SU-DHL-6 (cell line): ENCODE measurements around the gene CORT.

Experiments
- H2AFZ ChIP-seq: fragments of 200-600 bp; sonication (generic); 2 replicates; pipeline ENCODE4 v1.6.1; 2014; ENCODE audit warnings: low read depth, mild to moderate bottlenecking, moderate library complexity, mixed read lengths, antibody characterized with exemption, low read length; ENCODE audit not compliant: severe bottlenecking
- H3F3A ChIP-seq: fragments of 200-600 bp; shearing (Covaris generic); 2 replicates; pipeline ENCODE4 v1.6.0; 2016; ENCODE audit warnings: antibody characterized with exemption, mild to moderate bottlenecking; ENCODE audit not compliant: insufficient read depth
- H3K27ac ChIP-seq: fragments of 200-600 bp; sonication (generic); 2 replicates; pipeline ENCODE4 v1.5.1; 2016; ENCODE audit warnings: low read depth, mild to moderate bottlenecking, low read length, moderate library complexity, mixed read lengths
- H3K27me3 ChIP-seq: fragments of 200-600 bp; sonication (generic), shearing (Covaris generic); 2 replicates; pipeline ENCODE4 v1.6.0; 2014; ENCODE audit warnings: mild to moderate bottlenecking, low read length
- H3K36me3 ChIP-seq: fragments of 200-600 bp; sonication (generic); 2 replicates; pipeline ENCODE4 v1.6.1; 2014; ENCODE audit warnings: mild to moderate bottlenecking, low read length, mixed read lengths
- H3K4me2 ChIP-seq: fragments of 300-600, 200-600 bp; shearing (Covaris generic), sonication (generic); 2 replicates; pipeline ENCODE4 v1.6.0; 2014; ENCODE audit warnings: low read length, low read depth, mild to moderate bottlenecking; ENCODE audit not compliant: poor library complexity, severe bottlenecking
- H3K4me3 ChIP-seq: fragments of 200-600 bp; sonication (generic); 2 replicates; pipeline ENCODE4 v1.5.1; 2014; ENCODE audit warnings: antibody characterized with exemption, low read length, mild to moderate bottlenecking, mixed read lengths; ENCODE audit not compliant: insufficient read depth, poor library complexity, severe bottlenecking
- H3K79me2 ChIP-seq: fragments of 200-600 bp; sonication (generic); 2 replicates; pipeline ENCODE4 v1.6.1; 2014; ENCODE audit warnings: mild to moderate bottlenecking, low read length, moderate library complexity; ENCODE audit not compliant: insufficient read depth
- H3K9ac ChIP-seq: fragments of 200-600 bp; sonication (generic); 2 replicates; pipeline ENCODE4 v1.7.0; 2014; ENCODE audit warnings: mild to moderate bottlenecking, low read length
- H3K9me2 ChIP-seq: fragments of 200-600 bp; sonication (generic); replicated peaks from 2 replicates; pipeline ENCODE4 v1.6.1; 2014; ENCODE audit warnings: low read length; ENCODE audit not compliant: insufficient read depth
- H3K9me3 ChIP-seq: fragments of 200-600 bp; sonication (generic); 2 replicates; pipeline ENCODE4 v1.6.1; 2014; ENCODE audit warnings: low read length, mixed read lengths; ENCODE audit not compliant: insufficient read depth
- H4K20me1 ChIP-seq: fragments of 200-600 bp; sonication (generic); 2 replicates; pipeline ENCODE4 v1.6.1; 2014; ENCODE audit warnings: low read depth, mild to moderate bottlenecking, antibody characterized with exemption, low read length, moderate library complexity, mixed read lengths
- CTCF ChIP-seq: fragments of 200-600 bp; sonication (generic); IDR thresholded peaks from one replicate; pipeline ENCODE4 v1.5.1; 2017; ENCODE audit warnings: antibody characterized with exemption, mild to moderate bottlenecking, low read length, moderate library complexity; ENCODE audit not compliant: insufficient read depth, poor library complexity, severe bottlenecking
- EZH2phosphoT487 ChIP-seq: fragments of 200-600 bp; sonication (generic), shearing (Covaris generic); conservative IDR thresholded peaks from 2 replicates; pipeline ENCODE4 v1.6.1; 2018; ENCODE audit warnings: mild to moderate bottlenecking, antibody characterized with exemption, low read length, moderate library complexity, mixed read lengths

Gene CORT

DNA sequence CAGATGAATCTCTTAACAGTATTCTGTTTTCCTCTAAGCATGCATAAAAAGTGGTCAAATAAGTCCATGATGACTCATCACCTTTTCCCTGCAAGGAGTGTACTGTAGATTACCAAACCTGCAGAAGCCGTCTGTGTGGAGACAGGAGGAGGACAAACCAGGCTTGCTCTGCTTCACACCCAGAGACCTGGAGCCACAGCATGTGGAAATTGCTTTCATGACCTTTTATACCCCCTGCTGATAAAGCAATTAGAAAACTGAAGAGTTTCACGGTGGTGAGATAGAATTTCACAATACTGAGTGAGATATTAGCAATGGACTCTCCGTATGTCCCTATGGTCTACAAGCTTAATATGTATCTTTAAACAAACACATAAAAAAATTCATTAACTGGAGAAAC, 9.4 kb downstream of the CORT start:
- Histone ChIP-seq H3K4me2 (no peak overlapping the region), H3K36me3 (no peaks in the 10 kb centered on the region), H3K4me3 (no peak overlapping the region), H4K20me1 (no peaks in the 10 kb centered on the region), H3K9ac (no peak overlapping the region), H3K27ac (no peak overlapping the region), H3K27me3 (no peaks in the 10 kb centered on the region), H3K9me2 (no peaks in the 10 kb centered on the region), H3K79me2 (no peaks in the 10 kb centered on the region), H2AFZ (no peak overlapping the region), H3F3A (no peaks in the 10 kb centered on the region), H3K9me3 (no peaks in the 10 kb centered on the region)
- no peak for TF ChIP-seq CTCF
- TF ChIP-seq EZH2phosphoT487: no peak

- H3K27me3 ChIP-seq: no peaks in the 10 kb centered on the region
- H2AFZ ChIP-seq: no peak overlapping the region
- H3K9ac ChIP-seq: no peak overlapping the region
- no peak overlapping the region for H3K4me2 ChIP-seq
- peaks cover 4% of the 10 kb centered on the region; the same call in 1 of the 2 replicates for H3K36me3 ChIP-seq
- H3K9me2 ChIP-seq: no peaks in the 10 kb centered on the region
- no peak overlapping the region for H3K4me3 ChIP-seq
- H4K20me1 ChIP-seq: no peaks in the 10 kb centered on the region
- no peak overlapping the region for H3K27ac ChIP-seq
- H3F3A ChIP-seq: no peaks in the 10 kb centered on the region
- no peaks in the 10 kb centered on the region for H3K9me3 ChIP-seq
- TF ChIP-seq CTCF (no peak), EZH2phosphoT487 (no peak)
- H3K79me2 ChIP-seq: peaks cover 16% of the 10 kb centered on the region
These were observed 17.2 kb downstream of the CORT start for GRCh38 chr1:10467078-10467477.

GRCh38 chr1:10470043-10470442, 20.2 kb downstream of the CORT start:
- no peak overlapping the region for H3K4me2 ChIP-seq

More at GRCh38 chr1:10470043-10470442, 20.2 kb downstream of the CORT start:
- Histone ChIP-seq H3K79me2 (peaks cover 22% of the 10 kb centered on the region), H3K9ac (no peak overlapping the region), H3K36me3 (peaks cover 4% of the 10 kb centered on the region; the same call in 1 of the 2 replicates), H3F3A (peaks cover 18% of the 10 kb centered on the region), H3K4me3 (no peak overlapping the region), H3K9me3 (no peaks in the 10 kb centered on the region), H2AFZ (no peak overlapping the region), H3K27ac (no peak overlapping the region), H3K9me2 (no peaks in the 10 kb centered on the region), H3K27me3 (no peaks in the 10 kb centered on the region), H4K20me1 (no peaks in the 10 kb centered on the region)
- TF ChIP-seq CTCF: no peak
- no peak for TF ChIP-seq EZH2phosphoT487
